ENCODE data around the gene MAGEA9B. TPM values are rescaled to one million over a fixed set of nuclear protein-coding genes. Genes with fewer than 3 reads are reported as not detected.
"Not testable (repeated sequence)": the region's sequence is repeated elsewhere in the genome, so short reads cannot be mapped to it uniquely, and the experiment has no call there.

MAGEA9B gene
- polyA plus RNA-seq, 1 donor from 2014 or later = 0.46 TPM

DNA sequence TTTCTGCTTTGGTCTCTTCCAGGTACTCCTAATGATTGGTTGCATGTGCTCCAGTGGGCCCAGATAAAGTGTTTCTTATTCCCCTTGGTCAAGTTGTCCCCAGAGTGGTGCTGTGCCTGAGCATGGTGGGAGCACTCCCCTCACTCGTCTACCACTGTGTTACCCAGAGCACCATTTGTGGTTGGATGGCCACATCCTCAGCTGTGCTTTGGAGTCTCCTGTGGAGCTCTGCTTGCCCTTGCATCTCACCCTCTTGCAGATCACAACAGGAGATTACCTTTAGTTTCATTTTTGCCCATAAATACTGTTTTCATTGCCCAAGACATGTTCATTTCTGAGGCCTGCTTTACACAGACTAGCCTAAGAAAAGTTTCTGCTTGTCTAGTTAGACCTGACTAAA is 36.8 kb downstream of the MAGEA9B start:
- not testable (repeated sequence) for H3K4me1 Mint-ChIP-seq, H3K4me3 Mint-ChIP-seq, H3K36me3 Mint-ChIP-seq, H3K27ac Mint-ChIP-seq, H3K27me3 Mint-ChIP-seq, H3K9me3 Mint-ChIP-seq

DNA sequence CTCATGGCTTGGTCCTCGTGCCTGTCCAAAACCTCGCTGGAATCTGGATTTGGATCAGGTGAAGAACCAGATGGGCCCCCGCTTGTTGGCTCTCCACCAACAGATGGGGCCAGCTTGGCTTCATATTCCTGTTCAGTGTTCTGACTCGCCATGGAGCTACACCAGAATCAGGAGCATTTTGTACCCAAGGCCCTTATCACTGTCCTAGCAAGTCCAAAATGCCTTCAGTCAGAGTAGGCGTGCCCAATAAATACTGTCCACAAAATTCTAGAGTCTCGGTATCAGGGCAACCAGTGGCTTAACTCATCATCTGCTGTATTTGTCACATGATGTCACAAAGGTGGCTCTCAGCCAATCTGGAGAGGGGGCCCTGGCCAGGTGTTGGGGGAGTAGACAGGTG is 37.6 kb downstream of the MAGEA9B start, which contains the start of gene HSFX3:
Gene HSFX3, minus strand, starts transcription at position 224 of the 400 bp plus-strand sequence. Its CDS starts 72 bp downstream, at position 152.
- H3K4me1 Mint-ChIP-seq, H3K4me3 Mint-ChIP-seq, H3K9me3 Mint-ChIP-seq, H3K27me3 Mint-ChIP-seq, H3K36me3 Mint-ChIP-seq, H3K27ac Mint-ChIP-seq: not testable (repeated sequence)

DNA sequence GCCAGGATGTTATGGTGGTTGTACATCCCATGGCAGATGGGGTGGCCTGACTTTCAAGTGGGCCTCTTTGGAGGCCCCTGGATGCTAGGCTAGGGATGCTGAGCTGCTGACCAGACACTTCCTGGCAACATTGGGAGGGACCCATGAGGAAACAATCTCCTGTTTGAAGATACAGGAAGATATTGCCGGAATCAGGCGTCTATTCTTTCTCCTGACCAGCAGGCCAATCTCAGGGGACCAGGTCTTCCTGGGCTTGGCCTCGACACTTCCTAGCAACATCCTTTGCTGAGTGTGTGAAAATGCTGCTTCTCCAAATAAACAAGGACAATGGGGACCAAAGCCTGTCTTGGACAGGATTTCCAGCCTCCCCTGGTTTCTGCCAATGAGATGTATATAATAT is 39.5 kb downstream of the MAGEA9B start:
- not testable (repeated sequence) for H3K4me3 Mint-ChIP-seq, H3K4me1 Mint-ChIP-seq, H3K27me3 Mint-ChIP-seq, H3K36me3 Mint-ChIP-seq, H3K9me3 Mint-ChIP-seq, H3K27ac Mint-ChIP-seq

DNA sequence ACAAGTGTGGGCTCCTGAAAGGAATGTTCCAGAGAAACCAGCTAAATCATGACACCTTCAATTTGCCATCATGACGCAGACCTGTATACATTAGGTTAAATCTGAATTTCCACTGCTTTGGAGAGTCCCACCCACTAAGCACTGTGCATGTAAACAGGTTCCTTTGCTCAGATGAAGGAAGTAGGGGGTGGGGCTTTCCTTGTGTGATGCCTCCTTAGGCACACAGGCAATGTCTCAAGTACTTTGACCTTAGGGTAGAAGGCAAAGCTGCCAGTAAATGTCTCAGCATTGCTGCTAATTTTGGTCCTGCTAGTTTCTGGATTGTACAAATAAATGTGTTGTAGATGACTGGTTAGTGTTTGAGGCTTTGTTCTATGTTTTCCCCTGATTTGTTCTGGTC is 40.3 kb downstream of the MAGEA9B start:
- H3K27me3 Mint-ChIP-seq, H3K36me3 Mint-ChIP-seq, H3K4me3 Mint-ChIP-seq, H3K4me1 Mint-ChIP-seq, H3K27ac Mint-ChIP-seq, H3K9me3 Mint-ChIP-seq: not testable (repeated sequence)

DNA sequence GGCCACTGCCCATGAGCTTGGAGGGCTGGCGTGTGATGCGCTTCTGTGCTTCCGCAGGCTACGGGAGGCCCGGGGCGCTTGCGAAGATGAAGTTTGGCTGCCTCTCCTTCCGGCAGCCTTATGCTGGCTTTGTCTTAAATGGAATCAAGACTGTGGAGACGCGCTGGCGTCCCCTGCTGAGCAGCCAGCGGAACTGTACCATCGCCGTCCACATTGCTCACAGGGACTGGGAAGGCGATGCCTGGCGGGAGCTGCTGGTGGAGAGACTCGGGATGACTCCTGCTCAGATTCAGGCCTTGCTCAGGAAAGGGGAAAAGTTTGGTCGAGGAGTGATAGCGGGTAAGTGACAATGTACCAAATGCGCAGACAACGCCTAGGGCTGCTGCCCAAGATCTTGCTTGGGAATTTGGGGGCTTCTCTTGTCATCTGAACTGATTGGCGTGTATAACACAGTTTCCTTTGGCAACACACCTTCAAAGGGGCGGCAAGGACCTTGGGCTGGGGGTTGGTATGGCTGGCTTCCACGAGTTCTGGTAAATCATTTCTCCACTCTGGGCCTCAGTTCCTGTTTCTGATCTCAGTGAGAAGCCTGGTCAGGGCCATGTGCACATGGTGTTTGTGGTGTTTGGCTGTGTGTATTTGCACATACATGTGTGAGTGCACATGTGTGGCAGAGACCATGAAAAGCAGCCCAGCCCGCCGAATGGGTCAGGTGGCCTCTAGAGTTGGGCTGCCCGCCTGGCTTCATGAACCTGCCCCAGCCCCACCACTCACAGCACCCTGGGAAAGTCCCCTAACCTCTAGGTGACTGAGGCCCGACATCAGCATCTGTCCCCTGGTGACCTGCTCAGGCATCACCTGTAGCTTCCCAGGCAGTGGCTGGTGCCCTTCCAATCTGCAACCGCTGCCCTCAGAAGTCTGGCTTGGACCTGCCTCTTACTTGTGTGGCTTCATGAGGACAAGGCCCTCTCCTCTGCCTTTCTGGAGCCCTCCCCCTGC is 41.4 kb downstream of the MAGEA9B start:
- not testable (repeated sequence) for H3K27me3 Mint-ChIP-seq, H3K4me3 Mint-ChIP-seq, H3K36me3 Mint-ChIP-seq, H3K4me1 Mint-ChIP-seq, H3K9me3 Mint-ChIP-seq
- peak overlapping the region in 1 of 3 donors; percentile 42 for H3K27ac Mint-ChIP-seq

DNA sequence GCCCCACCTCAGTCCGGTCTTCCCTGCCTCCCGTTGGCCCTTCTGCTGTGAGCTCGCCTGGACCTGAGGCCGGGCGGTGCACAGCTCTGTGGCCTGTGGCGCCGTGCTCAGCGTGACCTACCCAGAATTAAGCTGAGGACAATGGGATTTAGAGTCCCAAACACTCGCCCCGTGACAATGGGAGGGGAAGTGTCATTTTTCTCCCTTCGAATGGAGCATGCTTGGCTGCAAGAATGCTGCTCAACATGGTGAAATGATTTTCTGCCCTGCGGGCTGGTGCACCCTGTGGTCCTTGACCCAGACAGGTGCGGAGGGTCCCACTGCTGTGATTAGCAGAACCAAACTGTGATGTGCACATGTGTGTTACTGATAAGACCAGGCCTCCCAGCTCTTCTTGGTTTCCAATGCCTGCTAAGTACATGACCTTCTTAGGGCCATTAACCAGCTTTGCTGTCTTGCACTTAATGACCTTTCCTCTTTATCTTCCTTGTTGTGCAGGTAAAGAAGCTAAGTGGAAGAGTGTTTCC is 45.7 kb downstream of the MAGEA9B start:
- H3K36me3 Mint-ChIP-seq = no peaks in the 10 kb centered on the region
- no peaks in the 10 kb centered on the region for H3K27me3 Mint-ChIP-seq
- peak overlapping the region; percentile 65 to 97 (median 93) for H3K4me3 Mint-ChIP-seq
- peaks cover 0 to 2% (median 0%) of the 10 kb centered on the region in 3 donors for H3K4me1 Mint-ChIP-seq
- peaks cover 0 to 2% (median 0%) of the 10 kb centered on the region in 3 donors for H3K9me3 Mint-ChIP-seq
- H3K27ac Mint-ChIP-seq = peak overlapping the region; percentile 79 to 99 (median 98)

DNA sequence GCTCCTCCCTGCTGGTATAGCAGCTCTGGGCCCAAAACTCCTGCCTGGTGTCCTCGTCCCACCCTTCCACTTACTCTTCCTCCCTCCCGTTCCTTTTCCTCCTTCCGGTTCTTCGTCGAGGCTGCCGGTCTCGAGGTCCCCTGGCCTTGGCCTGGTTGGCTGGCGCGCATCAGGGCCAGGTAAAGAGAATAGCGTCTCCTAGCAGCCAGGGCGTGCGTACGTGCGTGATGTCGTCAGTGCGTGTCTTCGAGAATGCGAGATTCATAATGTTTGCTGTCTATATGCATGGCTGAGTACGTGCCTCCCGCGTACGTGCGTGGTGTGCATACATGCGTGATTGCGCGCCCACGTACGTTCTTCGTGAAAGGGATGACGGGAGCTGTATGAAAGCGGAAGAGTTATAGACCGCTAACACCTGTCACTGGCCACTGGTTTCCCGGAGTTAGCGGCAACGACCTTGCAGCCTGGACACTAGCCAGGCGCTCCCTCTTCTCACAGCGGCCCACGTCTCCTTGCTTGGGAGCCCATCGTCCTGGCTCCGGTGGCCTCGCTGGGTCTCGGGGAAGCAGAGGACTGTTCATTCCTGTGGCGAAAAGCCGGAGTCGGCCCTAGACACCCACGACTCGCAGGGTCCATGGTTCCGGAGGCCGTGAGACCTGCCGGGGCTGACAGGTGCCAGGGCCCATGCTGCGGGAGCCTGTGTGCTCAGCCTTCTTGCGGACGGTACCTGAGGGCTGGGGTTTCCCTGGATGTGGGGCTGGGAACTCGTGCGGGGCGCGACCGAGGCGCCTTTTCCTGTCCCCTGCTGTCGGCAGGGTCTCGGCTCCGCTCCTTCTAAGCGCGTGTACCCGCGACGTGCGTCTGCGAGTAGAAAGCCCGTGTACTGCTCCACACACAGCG is 46.4 kb downstream of the MAGEA9B start, which contains the start of gene EOLA1:
Gene EOLA1, plus strand, starts transcription at position 392 of the 900 bp plus-strand sequence. CDS start 4,619 bp downstream, outside the sequence.
- peaks cover 0 to 2% (median 0%) of the 10 kb centered on the region in 3 donors for H3K9me3 Mint-ChIP-seq
- no peaks in the 10 kb centered on the region for H3K36me3 Mint-ChIP-seq
- H3K4me1 Mint-ChIP-seq = peaks cover 0 to 2% (median 0%) of the 10 kb centered on the region in 3 donors
- peak within 1 kb of the TSS; percentile 79 to 99 (median 98) for H3K27ac Mint-ChIP-seq
- peak within 1 kb of the TSS; percentile 90 to 97 (median 94) for H3K4me3 Mint-ChIP-seq
- H3K27me3 Mint-ChIP-seq = no peaks in the 10 kb centered on the region

DNA sequence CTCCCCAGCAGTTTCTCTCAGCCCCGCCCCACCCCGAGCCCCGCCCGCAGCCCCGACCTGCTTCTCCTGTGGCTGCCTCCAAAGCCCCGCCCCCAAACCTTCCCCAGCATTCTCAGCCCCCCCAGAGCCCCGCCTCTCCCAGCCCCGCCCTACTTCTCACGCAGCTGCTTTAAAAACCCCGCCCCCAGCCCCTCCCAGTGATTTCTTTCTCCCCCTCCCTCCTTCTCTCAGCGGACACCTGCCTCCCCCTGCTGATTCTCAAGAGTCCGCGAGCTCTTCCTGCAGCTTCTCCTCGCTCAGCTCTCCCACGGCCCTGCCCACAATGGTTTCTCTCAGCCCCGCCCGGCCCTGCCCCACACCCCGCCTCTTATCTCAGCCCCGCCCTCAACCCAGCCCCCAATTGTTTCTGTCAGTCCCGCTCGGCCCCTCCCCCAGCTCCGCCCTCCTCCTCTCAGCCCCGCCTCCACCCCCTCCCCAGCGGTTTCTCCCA is 47.1 kb downstream of the MAGEA9B start:
- peak overlapping the region; percentile 79 to 99 (median 98) for H3K27ac Mint-ChIP-seq
- H3K9me3 Mint-ChIP-seq = peaks cover 0 to 2% (median 0%) of the 10 kb centered on the region in 3 donors
- H3K36me3 Mint-ChIP-seq = no peaks in the 10 kb centered on the region
- H3K27me3 Mint-ChIP-seq = no peaks in the 10 kb centered on the region
- H3K4me1 Mint-ChIP-seq = peaks cover 0 to 2% (median 0%) of the 10 kb centered on the region in 3 donors
- peak overlapping the region; percentile 90 to 97 (median 94) for H3K4me3 Mint-ChIP-seq

DNA sequence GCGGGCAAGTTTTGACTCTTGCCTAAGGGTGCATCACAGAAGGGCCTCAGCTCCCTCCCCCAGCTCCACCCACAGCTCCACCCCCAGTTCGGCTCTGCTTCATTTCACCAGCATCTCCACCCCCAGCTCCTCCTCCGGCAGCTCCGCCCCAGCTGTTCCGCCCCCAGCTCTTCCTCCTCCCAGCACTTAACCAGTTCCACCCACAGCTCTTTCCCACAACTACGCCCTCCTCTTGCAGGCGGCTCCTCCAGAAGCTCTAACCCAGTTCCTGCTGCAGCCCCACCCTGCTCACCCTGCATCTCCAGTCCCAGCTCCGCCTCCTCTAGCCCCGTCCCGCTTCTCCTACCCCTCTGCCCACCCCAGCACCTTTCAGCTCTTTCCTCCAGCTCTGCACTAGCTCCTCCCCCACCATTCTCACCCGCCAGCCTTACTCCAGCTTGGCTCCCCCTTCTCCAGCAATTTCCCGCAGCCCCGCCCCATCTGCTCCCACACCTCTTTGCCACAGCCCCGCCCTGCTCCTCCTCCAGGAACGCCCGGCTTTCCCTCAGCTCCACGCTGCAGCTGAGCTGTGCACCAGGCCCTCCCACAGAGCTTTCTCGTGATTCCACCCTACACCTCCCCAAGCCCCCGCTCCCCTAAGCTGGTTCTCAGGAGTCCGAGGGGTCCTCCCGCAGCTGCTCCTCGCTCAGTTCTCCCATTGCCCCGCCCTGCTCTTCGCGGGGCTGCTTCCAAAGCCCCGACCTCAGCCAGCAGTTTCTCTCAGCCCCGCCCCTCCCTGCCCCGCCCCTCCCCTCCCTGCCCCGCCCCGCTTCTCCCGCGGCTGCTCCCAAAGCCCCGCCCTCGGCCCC is 47.8 kb downstream of the MAGEA9B start:
- Mint-ChIP-seq H3K27ac (peak overlapping the region; percentile 79 to 98 (median 92)), H3K9me3 (peaks cover 0 to 2% (median 0%) of the 10 kb centered on the region in 3 donors), H3K36me3 (no peaks in the 10 kb centered on the region), H3K4me1 (peaks cover 0 to 2% (median 0%) of the 10 kb centered on the region in 3 donors), H3K27me3 (peaks cover under 1% of the 10 kb centered on the region), H3K4me3 (peak overlapping the region; percentile 84 to 95 (median 92))

DNA sequence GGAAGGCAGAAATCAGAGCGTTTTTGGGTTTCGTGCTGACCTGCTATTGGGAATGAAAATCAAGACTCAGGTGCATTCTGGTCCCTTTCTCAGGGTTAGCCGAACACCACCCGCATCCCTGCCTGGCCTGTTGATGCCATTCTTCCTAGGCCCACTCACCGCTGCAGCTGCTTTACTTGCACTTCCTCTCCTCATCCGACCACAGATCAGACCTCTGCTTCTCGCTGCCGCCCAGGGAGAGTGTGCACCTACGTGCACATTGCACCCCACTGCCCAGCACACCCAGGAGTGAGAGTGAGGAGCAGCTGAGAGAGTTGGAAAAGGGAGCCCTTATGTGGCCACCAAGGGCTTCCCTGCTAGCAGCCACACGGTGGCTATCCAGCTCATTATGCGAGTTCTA is 49.8 kb downstream of the MAGEA9B start:
- not testable (repeated sequence) for H3K4me3 Mint-ChIP-seq, H3K4me1 Mint-ChIP-seq, H3K27me3 Mint-ChIP-seq, H3K9me3 Mint-ChIP-seq, H3K36me3 Mint-ChIP-seq
- H3K27ac Mint-ChIP-seq = peak overlapping the region in 1 of 3 donors; percentile 30

DNA sequence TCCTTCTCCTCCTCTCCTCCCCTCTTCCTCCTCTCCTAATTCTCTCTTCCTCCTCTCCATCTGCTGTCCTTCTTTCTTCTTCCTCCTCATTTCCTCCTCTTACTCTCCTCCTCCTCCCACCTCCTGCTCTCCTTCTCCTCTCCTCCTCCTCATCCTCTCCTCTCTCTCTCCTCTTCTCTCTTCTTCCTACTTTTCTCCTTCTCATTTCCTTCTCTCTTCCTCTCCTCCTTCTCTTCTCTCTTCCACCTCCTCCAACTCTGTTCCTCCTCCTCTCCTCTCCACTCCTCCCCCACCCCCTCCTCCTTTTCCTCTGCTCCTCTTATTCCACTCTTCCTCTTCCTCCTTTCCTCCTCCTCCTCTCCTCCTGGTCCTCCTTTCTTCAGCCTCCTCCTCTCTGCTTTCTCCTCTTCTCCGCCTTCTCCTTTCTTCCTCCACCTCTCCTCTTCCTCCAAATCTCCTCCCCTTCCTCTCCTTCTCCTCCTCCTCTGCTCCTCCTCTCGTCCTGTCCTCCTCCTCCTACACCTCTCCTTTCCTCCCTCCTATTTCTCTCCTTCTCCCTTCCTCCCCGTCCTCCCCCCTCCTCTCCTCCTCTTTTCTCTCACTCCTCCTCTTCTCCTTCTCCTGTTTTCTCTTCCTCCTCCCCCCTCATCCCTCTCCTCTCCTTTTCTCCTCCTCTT is 52.2 kb downstream of the MAGEA9B start:
- not testable (repeated sequence) for H3K36me3 Mint-ChIP-seq, H3K27ac Mint-ChIP-seq, H3K4me1 Mint-ChIP-seq, H3K27me3 Mint-ChIP-seq, H3K4me3 Mint-ChIP-seq, H3K9me3 Mint-ChIP-seq

DNA sequence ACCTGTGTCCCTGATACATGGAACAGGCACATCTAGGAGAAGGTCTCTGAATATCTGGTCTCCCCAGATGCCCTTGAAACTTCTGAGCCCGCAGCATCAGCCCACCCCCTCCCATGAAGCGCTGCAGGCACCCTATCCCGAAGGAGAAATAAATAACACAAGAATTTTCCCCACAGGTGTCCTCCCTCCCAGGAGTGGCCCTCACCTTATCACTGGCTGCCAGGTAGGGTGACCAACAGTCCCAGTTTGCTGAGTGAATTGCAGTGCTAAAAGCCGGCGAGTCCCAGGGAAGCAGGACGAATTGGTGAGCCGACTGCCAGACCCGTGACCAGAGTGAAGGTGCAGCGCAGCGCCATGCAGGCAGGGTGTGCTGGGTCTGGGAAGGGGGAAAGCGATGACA is 53.3 kb downstream of the MAGEA9B start:
- not testable (repeated sequence) for H3K36me3 Mint-ChIP-seq, H3K27ac Mint-ChIP-seq, H3K4me1 Mint-ChIP-seq, H3K4me3 Mint-ChIP-seq, H3K27me3 Mint-ChIP-seq, H3K9me3 Mint-ChIP-seq

DNA sequence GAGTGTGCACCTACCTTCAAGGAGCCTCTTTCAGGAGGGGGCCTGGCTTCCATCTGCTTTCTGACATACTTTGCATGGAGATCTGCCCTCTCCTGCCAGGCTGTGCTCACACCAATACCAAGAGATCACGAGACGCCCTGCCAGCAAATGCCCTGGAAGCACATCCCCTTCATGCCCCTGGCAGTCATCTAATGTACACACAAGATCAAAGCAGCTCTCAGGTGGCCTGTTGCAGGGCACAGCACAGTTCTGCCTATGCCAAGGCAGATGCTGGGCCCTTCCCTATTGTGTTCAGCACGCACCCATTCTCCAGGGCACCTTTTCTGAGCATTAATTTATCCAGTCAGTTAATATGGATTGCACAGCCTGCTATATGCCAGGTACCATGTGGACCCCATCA is 54.4 kb downstream of the MAGEA9B start:
- not testable (repeated sequence) for H3K27me3 Mint-ChIP-seq, H3K9me3 Mint-ChIP-seq, H3K4me1 Mint-ChIP-seq, H3K36me3 Mint-ChIP-seq, H3K27ac Mint-ChIP-seq, H3K4me3 Mint-ChIP-seq
